IPS DF 4.7 (cell line): Measurements from ENCODE around the gene TMEM53.
"Not testable (repeated sequence)": the region's sequence is repeated elsewhere in the genome, so short reads cannot be mapped to it uniquely, and the experiment has no call there.

Source experiments
- DNase-seq: peaks from one replicate; pipeline ENCODE4 v3.0.0-alpha.2; 2013; ENCODE audit warnings: low spot score; ENCODE audit errors: extremely low read depth

The TMEM53 gene

GRCh38 chr1:44672961-44673674 is 1.2 kb downstream of the TMEM53 start:
- DNase-seq = no peak

- DNase-seq = no peak
These were observed 1.9 kb downstream of the TMEM53 start for GRCh38 chr1:44672254-44672955.

- no peak for DNase-seq
These were observed 3.3 kb downstream of the TMEM53 start for GRCh38 chr1:44670751-44671640.

- DNase-seq = not testable (repeated sequence)
These were observed 7.6 kb downstream of the TMEM53 start for GRCh38 chr1:44666719-44667118.

- DNase-seq = no peak
These were observed 9.4 kb downstream of the TMEM53 start for GRCh38 chr1:44664730-44665370.

- no peak for DNase-seq
These were observed 10.9 kb downstream of the TMEM53 start for GRCh38 chr1:44663417-44663816.

GRCh38 chr1:44662683-44663030 is 11.6 kb downstream of the TMEM53 start:
- DNase-seq = no peak

GRCh38 chr1:44661781-44662682 is 12.2 kb downstream of the TMEM53 start:
- no peak for DNase-seq

GRCh38 chr1:44660176-44660575 is 14.1 kb downstream of the TMEM53 start:
- no peak for DNase-seq

- no peak for DNase-seq
These were observed 14.7 kb downstream of the TMEM53 start for GRCh38 chr1:44659566-44659965.

GRCh38 chr1:44655609-44656008 is 18.7 kb downstream of the TMEM53 start:
- no peak for DNase-seq

- no peak for DNase-seq
These were observed 19.6 kb downstream of the TMEM53 start for GRCh38 chr1:44654621-44655187.

- no peak for DNase-seq
These were observed 20.9 kb downstream of the TMEM53 start for GRCh38 chr1:44653107-44653964.

GRCh38 chr1:44652445-44653106 is 21.7 kb downstream of the TMEM53 start:
- no peak for DNase-seq

- no peak for DNase-seq
These were observed 23.2 kb downstream of the TMEM53 start for GRCh38 chr1:44651069-44651468.

GRCh38 chr1:44650159-44650831 is 24.0 kb downstream of the TMEM53 start:
- DNase-seq = no peak

GRCh38 chr1:44649788-44650158 is 24.5 kb downstream of the TMEM53 start:
- no peak for DNase-seq

GRCh38 chr1:44648529-44649250 is 25.6 kb downstream of the TMEM53 start:
- no peak for DNase-seq
